ENCODE data around the gene MRTFB.

MRTFB gene

GRCh38 chr16:14296663-14297062 is 225.5 kb downstream of the MRTFB start:
- DNase-seq, result no peak

GRCh38 chr16:14298374-14299122 is 227.4 kb downstream of the MRTFB start:
- no peak for DNase-seq

GRCh38 chr16:14300705-14301168 is 229.6 kb downstream of the MRTFB start:
- DNase-seq, result peak; percentile 55

GRCh38 chr16:14301169-14302030 is 230.3 kb downstream of the MRTFB start:
- DNase-seq, result no peak

- peak; percentile 22 for DNase-seq
Measured at GRCh38 chr16:14302031-14302398, 230.9 kb downstream of the MRTFB start.

- DNase-seq, result no peak
Measured at GRCh38 chr16:14302399-14303181, 231.5 kb downstream of the MRTFB start.

GRCh38 chr16:14303182-14303618 is 232.1 kb downstream of the MRTFB start:
- DNase-seq, result no peak

- no peak for DNase-seq
Measured at GRCh38 chr16:14303639-14304394, 232.7 kb downstream of the MRTFB start.

GRCh38 chr16:14304891-14305460 is 233.9 kb downstream of the MRTFB start:
- DNase-seq, result no peak

GRCh38 chr16:14306485-14307058 is 235.5 kb downstream of the MRTFB start:
- DNase-seq, result no peak

GRCh38 chr16:14307059-14307526 is 236.0 kb downstream of the MRTFB start:
- no peak for DNase-seq

GRCh38 chr16:14307527-14308367 is 236.6 kb downstream of the MRTFB start:
- DNase-seq, result no peak

GRCh38 chr16:14308368-14308723 is 237.2 kb downstream of the MRTFB start:
- no peak for DNase-seq

GRCh38 chr16:14309001-14309886 is 238.1 kb downstream of the MRTFB start:
- no peak for DNase-seq

GRCh38 chr16:14309906-14310305 is 238.8 kb downstream of the MRTFB start:
- no peak for DNase-seq

GRCh38 chr16:14310519-14310991 is 239.4 kb downstream of the MRTFB start:
- no peak for DNase-seq

GRCh38 chr16:14314116-14314515 is 243.0 kb downstream of the MRTFB start:
- DNase-seq, result no peak

GRCh38 chr16:14315683-14316320 is 244.7 kb downstream of the MRTFB start:
- DNase-seq, result no peak

Measured in NCI-H526 treated with DMSO at 0.1 percent for 48 hours (cell line).